Activated T-cell treated with anti-CD3 and anti-CD28 coated beads for 1 hour (primary cell): Measurements from ENCODE around the gene SNRPD1.
"Not testable (repeated sequence)": the region's sequence is repeated elsewhere in the genome, so short reads cannot be mapped to it uniquely, and the experiment has no call there.

Source experiments
- DNase-seq: peaks from one replicate; pipeline ENCODE4 v3.0.0-alpha.2; 2020; ENCODE audit warnings: low read depth

The SNRPD1 gene

GRCh38 chr18:21636769-21637168 is 24.7 kb downstream of the SNRPD1 start:
- DNase-seq = no peak

GRCh38 chr18:21638822-21639221 is 26.7 kb downstream of the SNRPD1 start:
- no peak for DNase-seq

GRCh38 chr18:21640375-21640774 is 28.3 kb downstream of the SNRPD1 start:
- DNase-seq = not testable (repeated sequence)

DNA sequence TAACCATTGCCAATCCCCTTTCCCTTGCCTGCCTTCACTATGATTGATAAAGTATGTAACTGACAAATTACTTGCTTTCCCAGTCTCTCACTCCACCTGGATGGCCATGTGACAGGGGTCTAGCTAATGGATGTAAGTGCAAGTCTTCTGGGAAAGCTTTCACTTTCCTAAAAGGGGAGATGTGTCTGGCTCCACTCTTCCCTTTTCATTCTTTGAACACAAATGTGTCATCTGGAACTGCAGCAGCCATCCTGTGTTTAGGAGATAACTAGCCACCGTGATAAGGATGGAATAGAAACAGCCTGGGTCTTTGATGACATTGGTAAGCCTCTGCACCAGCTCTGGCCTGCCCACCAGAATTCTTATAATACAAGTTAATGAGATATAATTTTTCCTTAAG is 38.2 kb downstream of the SNRPD1 start:
- DNase-seq = no peak

DNA sequence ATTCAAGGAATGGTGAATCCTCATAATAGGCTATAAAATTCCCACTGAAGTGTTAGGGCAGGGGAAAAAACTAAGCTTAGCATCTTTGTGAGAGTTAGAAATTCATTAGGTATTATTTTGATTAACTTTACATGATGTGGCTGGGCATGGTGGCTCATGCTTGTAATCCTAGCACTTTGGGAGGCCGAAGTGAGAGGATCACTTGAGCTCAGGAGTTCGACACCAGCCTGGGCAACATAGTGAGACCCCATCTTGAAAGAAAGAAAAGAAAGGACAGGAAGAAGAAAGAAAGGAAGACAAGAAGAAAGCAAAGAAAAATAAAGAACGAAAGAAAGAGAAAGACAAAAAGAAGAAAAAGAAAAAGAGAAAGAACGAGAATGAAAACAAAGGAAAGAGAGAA is 40.0 kb downstream of the SNRPD1 start:
- DNase-seq = no peak

DNA sequence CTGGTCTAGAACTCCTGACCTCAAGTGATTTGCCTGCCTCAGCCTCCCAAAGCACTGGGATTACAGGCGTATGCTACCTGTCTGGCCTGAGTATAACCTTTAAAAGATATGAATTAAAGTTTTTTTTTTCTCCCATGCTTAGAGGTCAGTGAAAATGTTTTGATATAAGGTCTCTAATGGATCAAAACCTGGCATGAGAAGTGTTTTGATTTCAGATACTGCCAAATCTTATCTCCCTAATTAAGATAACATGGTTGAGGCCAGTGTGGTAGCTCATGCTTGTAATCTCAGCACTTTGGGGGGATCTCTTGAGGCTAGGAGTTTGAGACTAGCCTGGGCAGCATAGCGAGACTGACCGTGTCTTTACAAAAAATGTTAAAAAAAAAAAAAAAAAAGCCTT is 41.2 kb downstream of the SNRPD1 start:
- DNase-seq = no peak

DNA sequence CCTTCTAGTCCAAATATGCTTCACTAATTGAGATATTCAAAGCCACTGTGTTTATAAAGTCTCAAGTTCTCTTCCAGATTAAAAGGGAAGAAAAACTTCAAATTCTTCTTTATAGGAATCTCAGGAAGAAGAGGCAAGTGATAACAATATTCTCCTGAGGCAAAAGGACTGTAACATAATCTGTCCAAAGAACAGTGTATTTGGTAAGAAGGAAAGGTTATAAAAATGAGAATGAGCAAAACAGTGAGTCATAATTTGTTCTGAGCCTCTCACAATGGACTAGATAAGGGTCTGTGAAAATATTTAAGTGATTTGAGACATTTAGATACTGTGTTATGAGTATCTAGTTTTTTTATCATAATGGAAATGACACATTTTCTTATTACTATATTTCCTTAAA is 44.3 kb downstream of the SNRPD1 start:
- DNase-seq = no peak

- DNase-seq = no peak
These were observed 48.0 kb downstream of the SNRPD1 start for GRCh38 chr18:21660078-21660477.

DNA sequence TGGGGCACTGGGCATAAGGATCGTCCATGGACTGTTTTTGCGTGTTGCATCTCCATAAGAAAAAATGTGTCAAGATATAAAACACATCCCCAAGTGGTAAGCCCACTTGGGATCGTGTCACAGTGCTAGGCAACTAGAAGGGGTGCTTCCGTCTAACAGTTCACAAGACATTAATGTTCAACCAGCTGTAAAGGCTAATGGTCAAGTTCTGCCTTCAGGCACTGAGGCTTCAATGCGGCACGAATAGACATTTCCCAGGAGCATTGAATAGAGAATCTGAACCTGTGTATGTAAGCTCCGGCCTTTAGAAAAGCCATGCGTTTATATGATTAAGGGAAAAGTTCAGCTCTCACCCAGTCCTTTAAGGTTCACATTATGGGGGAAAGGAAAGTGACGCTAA is 50.5 kb downstream of the SNRPD1 start:
- DNase-seq = no peak

- no peak for DNase-seq
These were observed 51.5 kb downstream of the SNRPD1 start for GRCh38 chr18:21663578-21663977.

DNA sequence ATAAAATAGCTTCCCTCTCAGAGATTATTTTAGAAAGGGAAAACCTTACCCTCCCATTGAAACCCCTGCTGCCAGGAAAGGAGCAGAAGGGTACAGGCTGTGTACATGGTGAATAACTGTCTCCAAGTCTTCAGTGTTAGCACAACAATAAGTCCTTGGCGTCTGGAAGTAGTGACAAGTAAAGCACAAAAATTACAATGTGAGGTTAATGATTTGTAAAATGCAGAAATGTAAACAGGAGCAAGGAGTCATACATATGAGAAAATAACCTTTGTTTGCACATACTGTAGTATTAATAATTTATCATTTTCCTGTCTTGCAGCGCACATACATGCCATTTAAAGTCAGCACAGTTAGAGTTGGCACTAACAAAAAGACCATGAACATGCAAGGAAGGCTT is 52.0 kb downstream of the SNRPD1 start:
- no peak for DNase-seq

DNA sequence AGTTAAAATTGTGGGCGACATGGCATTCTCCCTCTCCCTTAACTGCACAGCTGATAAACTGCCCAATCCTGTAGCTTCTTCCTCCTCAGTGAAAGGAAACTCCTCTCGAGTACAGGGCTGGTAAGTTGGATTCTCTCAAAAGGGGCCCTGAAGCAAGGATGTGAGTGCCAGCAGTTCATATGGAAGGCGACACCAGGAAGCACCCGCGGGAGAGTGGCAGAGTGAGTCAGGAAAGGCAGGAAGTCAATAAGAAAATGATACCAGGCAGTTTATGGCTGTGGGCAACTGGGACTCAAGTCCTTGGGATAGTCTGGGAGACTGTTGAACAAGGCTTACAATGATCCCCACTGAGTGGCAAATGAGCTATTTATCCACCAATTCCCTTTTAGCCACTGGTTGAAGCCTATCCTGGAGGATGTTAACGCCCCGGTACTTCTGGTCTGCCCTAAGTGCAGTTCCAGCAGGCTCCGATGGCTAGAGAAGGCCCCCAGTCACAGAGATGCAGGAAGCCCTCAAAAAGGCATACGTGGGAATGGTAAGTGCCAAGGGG is 57.7 kb downstream of the SNRPD1 start:
- DNase-seq = no peak

- DNase-seq = no peak
These were observed 60.6 kb downstream of the SNRPD1 start for GRCh38 chr18:21672521-21673267.

GRCh38 chr18:21675354-21675753 is 63.2 kb downstream of the SNRPD1 start:
- DNase-seq = not testable (repeated sequence)

GRCh38 chr18:21678859-21679258 is 66.7 kb downstream of the SNRPD1 start:
- no peak for DNase-seq

DNA sequence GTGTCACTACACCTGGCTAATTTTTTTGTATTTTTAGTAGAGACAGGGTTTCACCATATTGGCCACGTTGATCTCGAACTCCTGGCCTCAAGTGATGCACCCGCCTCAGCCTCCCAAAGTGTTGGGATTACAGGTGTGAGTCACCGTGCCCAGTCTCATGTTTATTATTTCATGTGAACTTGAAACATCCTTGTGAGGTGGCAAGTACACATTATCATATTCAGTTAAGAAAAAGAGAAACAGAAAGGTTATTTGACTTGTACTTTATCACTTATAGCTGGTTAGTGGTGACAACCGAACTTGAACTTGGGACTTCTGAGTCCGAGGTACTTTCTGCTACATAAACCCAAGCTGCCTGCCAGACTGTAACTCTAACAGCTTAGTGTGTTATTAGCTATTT is 68.0 kb downstream of the SNRPD1 start:
- no peak for DNase-seq

- peak; percentile 3 for DNase-seq
These were observed 70.4 kb downstream of the SNRPD1 start for GRCh38 chr18:21682371-21683051.
